ENCODE data around the gene PILRB. TPM values are rescaled to one million over a fixed set of nuclear protein-coding genes. Genes with fewer than 3 reads are reported as not detected.

Gene PILRB
- total RNA-seq, 1 donor from 2014 or later = 20.8 TPM

DNA sequence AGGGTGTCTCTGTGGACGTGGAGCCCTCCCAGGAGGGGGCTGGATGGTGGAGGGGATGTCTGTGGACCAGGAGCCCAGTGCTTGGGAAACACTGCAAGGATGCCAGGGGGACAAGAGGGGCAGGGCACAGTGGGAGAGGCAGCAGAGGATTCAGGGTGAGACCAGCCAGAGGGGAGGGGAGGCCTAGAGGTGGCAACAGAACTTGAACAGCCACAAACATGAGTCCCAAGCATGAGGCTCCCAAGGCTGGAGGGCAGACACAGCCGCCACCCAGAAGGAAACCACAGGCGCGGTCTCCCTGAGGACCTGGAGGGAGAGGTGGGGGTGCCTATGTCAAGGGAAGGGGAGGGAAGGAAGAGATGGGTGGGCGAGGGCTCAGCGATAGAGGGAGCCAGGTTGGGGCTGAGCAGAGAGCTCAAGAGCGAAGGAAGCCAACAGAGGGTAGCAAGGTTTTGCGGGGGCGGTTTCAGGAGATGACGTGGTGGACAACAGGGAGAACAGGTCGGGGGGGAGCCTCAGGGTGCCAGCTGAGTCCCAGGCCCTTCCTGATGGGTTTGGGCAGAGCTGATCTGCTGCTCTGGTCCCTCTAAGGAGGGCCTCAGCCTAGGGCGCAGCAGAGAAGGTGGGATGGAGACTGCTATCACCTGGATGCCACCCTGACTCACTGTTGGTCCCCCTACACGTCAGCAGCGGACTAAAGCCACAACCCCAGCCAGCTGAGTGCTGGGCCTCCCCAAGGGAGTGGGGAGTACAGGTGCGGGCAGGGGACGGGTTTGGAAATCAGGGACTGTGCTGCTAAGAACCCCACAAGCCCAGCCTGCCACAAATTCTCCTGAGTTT, 8.7 kb downstream of the PILRB start:
- Histone ChIP-seq H3K4me3 (ENCODE audit: low read depth, low read length) (no peak overlapping the region), H3K36me3 (ENCODE audit: control insufficient read depth, insufficient read depth, low read length) (no peaks in the 10 kb centered on the region), H3K27me3 (ENCODE audit: control insufficient read depth, insufficient read depth, low read length) (no peaks in the 10 kb centered on the region)
- TF ChIP-seq, protein P1, sequence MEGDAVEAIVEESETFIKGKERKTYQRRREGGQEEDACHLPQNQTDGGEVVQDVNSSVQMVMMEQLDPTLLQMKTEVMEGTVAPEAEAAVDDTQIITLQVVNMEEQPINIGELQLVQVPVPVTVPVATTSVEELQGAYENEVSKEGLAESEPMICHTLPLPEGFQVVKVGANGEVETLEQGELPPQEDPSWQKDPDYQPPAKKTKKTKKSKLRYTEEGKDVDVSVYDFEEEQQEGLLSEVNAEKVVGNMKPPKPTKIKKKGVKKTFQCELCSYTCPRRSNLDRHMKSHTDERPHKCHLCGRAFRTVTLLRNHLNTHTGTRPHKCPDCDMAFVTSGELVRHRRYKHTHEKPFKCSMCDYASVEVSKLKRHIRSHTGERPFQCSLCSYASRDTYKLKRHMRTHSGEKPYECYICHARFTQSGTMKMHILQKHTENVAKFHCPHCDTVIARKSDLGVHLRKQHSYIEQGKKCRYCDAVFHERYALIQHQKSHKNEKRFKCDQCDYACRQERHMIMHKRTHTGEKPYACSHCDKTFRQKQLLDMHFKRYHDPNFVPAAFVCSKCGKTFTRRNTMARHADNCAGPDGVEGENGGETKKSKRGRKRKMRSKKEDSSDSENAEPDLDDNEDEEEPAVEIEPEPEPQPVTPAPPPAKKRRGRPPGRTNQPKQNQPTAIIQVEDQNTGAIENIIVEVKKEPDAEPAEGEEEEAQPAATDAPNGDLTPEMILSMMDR (IDR thresholded peaks at IDR 0.05; ENCODE audit: insufficient read depth, low read length, poor library complexity, severe bottlenecking) = no peak
- DNase-seq (ENCODE audit: low read depth) = no peak

DNA sequence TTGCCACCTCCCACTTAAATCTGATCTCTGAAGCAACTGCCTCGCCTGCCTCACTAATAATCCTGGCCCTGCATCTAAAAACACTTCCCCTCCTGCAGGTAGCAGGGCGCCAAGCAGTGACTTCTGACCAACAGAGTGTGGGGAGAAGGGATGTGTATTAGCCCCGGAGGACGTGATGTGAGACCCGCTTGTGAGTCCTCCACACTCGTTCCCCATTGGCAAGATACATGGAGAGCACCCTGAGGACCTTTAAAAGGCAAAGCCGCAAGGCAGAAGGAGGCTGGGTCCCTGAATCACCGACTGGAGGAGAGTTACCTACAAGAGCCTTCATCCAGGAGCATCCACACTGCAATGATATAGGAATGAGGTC, 9.3 kb downstream of the PILRB start:
- no peaks in the 10 kb centered on the region for H3K36me3 ChIP-seq (ENCODE audit: control insufficient read depth, insufficient read depth, low read length)
- TF ChIP-seq, protein P1 (IDR thresholded peaks at IDR 0.05; ENCODE audit: insufficient read depth, low read length, poor library complexity, severe bottlenecking) = no peak
- H3K27me3 ChIP-seq (ENCODE audit: control insufficient read depth, insufficient read depth, low read length) = no peaks in the 10 kb centered on the region
- no peak for DNase-seq (ENCODE audit: low read depth)
- no peak overlapping the region for H3K4me3 ChIP-seq (ENCODE audit: low read depth, low read length)

DNA sequence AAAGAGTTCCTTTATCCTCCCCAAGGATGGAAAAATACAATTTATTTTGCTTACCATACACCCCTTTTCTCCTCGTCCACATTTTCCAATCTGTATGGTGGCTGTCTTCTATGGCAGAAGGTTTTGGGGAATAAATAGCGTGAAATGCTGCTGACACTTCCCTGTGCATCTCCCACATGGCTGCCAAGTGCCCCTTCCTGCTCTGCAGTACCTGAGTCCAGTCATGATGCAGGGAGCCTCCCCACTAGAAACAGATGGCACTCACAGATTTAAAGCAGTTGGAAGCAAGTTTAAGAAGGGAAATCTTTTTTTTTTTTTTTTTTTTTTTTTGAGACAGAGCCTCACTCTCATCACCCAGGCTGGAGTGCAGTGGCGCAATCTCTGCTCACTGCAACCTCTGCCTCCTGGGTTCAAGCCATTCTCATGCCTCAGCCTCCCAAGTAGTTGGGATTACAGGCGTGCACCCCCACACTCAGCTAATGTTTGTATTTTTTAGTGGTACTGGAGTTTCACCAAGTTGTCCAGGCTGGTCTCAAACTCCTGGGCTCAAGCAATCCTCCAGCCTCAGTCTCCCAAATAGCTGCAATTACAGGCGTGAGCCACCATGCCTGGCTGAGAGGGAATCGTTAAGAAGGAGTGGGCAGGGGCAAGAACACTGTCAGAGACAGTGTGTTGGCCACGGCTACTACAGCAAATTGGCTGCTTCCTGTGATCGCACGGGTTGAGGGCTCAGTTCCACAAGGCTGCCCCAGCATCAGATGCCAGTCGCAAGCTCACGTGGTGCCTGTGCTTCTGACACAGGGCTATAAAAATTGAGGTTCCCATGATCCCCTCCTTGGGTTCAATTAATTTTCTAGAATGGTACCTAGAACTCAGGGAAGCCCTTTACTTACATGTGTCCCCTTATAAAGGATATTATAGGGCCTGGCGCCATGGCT, 10.0 kb downstream of the PILRB start:
- no peak for DNase-seq (ENCODE audit: low read depth)
- no peaks in the 10 kb centered on the region for H3K36me3 ChIP-seq (ENCODE audit: control insufficient read depth, insufficient read depth, low read length)
- no peaks in the 10 kb centered on the region for H3K27me3 ChIP-seq (ENCODE audit: control insufficient read depth, insufficient read depth, low read length)
- TF ChIP-seq, protein P1 (IDR thresholded peaks at IDR 0.05; ENCODE audit: insufficient read depth, low read length, poor library complexity, severe bottlenecking) = no peak
- H3K4me3 ChIP-seq (ENCODE audit: low read depth, low read length) = no peak overlapping the region

DNA sequence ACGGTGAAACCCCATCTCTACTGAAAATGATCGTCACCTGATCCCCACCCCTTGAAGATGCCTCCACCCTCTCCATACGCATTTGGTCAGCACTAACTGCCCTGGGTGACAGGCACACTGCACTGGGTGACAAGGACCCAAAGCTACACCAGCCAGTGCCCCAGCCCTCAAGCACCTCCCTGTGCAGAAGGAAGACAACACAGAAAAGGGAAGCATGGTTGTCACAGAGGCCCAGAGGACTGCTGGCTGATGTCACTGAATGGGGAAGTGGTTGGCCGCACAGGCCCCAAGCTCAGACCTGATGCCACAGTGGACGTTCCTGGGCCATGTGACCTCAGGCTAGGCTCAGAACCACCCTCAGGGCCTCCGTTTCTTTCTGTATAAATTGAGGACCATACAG, 11.2 kb downstream of the PILRB start:
- H3K36me3 ChIP-seq (ENCODE audit: control insufficient read depth, insufficient read depth, low read length) = no peaks in the 10 kb centered on the region
- H3K4me3 ChIP-seq (ENCODE audit: low read depth, low read length) = no peak overlapping the region
- no peak for DNase-seq (ENCODE audit: low read depth)
- TF ChIP-seq, protein P1 (IDR thresholded peaks at IDR 0.05; ENCODE audit: insufficient read depth, low read length, poor library complexity, severe bottlenecking) = no peak
- H3K27me3 ChIP-seq (ENCODE audit: control insufficient read depth, insufficient read depth, low read length) = no peaks in the 10 kb centered on the region

DNA sequence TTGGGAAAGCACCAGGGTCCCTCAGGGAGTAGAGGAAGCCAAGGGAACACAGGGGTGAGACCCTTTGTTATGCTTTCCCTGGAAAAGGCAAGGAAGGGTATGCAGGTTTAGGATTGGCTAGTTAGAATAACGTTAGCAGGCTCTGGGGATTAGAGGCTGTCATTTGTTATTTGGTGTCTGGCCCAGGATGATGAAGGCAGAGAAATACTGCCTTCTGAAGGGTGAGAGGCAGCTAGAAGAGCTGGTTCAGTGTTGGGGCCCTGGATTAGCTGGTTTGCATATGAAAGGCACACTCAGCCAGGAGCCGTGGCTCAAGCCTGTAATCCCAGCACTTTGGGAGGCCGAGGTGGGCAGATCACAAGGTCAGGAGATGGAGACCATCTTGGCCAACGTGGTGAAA, 12.4 kb downstream of the PILRB start:
- TF ChIP-seq, protein P1 (IDR thresholded peaks at IDR 0.05; ENCODE audit: insufficient read depth, low read length, poor library complexity, severe bottlenecking) = no peak
- DNase-seq (ENCODE audit: low read depth) = no peak
- no peaks in the 10 kb centered on the region for H3K27me3 ChIP-seq (ENCODE audit: control insufficient read depth, insufficient read depth, low read length)
- H3K4me3 ChIP-seq (ENCODE audit: low read depth, low read length) = no peak overlapping the region
- no peaks in the 10 kb centered on the region for H3K36me3 ChIP-seq (ENCODE audit: control insufficient read depth, insufficient read depth, low read length)
